ACHN (cell line): Measurements from ENCODE around the gene STAC2.
"Not testable (repeated sequence)": the region's sequence is repeated elsewhere in the genome, so short reads cannot be mapped to it uniquely, and the experiment has no call there.

Source experiments
- DNase-seq: peaks from one replicate; pipeline ENCODE4 v3.0.0-alpha.2; 2015
- in situ Hi-C: cut with HindIII; loops from 2 replicates; pipeline ENCODE4 v1.10.0; 2017; ENCODE audit warnings: low sequenced_read_pairs, low pct_ligation_motif_present, low pct_unique_long_range_greater_than_20kb

Gene STAC2

GRCh38 chr17:39225308-39225958 is at the start of gene STAC2:
STAC2 (minus strand) TSS chr17:39225945; CDS start chr17:39225502, 443 bp downstream.
- in situ Hi-C loops = no loop called here
- DNase-seq = no peak

DNA sequence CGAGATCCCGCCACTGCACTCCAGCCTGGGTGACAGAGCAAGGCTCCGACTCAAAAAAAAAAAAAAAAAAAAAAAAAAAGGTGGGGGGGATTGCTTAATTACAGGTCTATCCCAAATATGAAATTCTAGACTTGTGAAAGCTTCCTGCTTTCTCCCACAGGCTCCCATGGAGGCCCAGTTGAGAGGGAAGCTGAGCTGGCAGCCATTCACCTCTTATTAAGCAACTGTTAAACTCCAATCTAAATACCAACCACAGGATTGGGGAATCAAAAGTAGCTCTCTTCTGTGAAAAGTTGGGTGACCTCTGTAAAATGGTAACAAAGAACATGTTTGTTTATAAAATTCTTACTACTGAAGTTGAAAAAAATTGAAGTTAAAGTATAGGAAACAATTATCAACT is 45.8 kb upstream of the STAC2 start:
- in situ Hi-C loops = no loop called here
- no peak for DNase-seq

- in situ Hi-C loops = no loop called here
- DNase-seq = peak; percentile 43
These were observed 45.2 kb upstream of the STAC2 start for GRCh38 chr17:39270923-39271322.

GRCh38 chr17:39264119-39264518 is 38.4 kb upstream of the STAC2 start:
- no peak for DNase-seq
- in situ Hi-C loops = no loop called here

DNA sequence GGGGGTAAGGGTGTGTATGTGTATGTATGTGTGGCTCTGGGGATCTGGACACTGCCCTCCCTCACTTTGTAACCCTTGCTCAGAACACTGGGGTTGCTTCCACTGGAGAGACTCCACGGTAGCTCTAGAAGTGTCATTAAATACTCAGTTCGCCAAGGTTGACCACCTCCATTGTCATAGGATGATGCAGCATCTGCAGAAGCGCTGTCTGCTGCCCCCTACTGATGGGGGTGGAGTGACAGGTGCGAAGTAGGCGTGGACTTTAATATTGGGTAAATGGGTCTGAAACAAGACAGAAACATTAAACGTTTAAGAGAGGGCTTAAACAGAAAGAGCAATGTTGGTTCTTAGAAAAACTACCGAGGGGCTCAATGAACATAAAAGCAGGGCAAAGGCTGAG is 35.5 kb upstream of the STAC2 start:
- in situ Hi-C loops = no loop called here
- DNase-seq = no peak

GRCh38 chr17:39252788-39253460 is 27.2 kb upstream of the STAC2 start:
- no peak for DNase-seq
- in situ Hi-C loops = no loop called here

GRCh38 chr17:39251997-39252396 is 26.3 kb upstream of the STAC2 start:
- in situ Hi-C loops = no loop called here

DNA sequence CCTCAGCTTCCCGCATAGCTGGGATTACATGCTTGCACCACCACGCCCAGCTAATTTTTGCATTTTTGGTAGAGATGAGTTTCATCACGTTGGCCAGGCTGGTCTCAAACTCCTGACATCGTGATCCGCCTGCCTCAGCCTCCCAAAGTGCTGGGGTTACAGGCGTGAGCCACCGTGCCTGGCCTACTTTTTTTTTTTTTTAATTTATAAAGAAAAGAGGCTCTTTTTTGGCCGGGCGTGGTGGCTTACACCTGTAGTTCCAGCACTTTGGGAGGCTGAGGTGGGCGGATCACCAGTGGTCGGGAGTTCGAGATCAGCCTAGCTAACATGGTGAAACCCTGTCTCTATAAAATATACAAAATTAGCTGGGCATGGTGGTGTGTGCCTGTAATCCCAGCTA is 24.3 kb upstream of the STAC2 start:
- in situ Hi-C loops, DNase-seq: not testable (repeated sequence)

More at GRCh38 chr17:39251997-39252396, 26.3 kb upstream of the STAC2 start:
- no peak for DNase-seq

- DNase-seq = peak; percentile 24
- in situ Hi-C loops = no loop called here
These were observed 20.5 kb upstream of the STAC2 start for GRCh38 chr17:39246274-39246673.

GRCh38 chr17:39244600-39245570 is 19.1 kb upstream of the STAC2 start:
- in situ Hi-C loops = no loop called here

GRCh38 chr17:39244016-39244599 is 18.4 kb upstream of the STAC2 start:
- in situ Hi-C loops = no loop called here
- DNase-seq = no peak

More at GRCh38 chr17:39244600-39245570, 19.1 kb upstream of the STAC2 start:
- peak; percentile 83 for DNase-seq

GRCh38 chr17:39243155-39243554 is 17.4 kb upstream of the STAC2 start:
- DNase-seq = no peak
- in situ Hi-C loops = no loop called here

- in situ Hi-C loops = no loop called here
- no peak for DNase-seq
These were observed 14.9 kb upstream of the STAC2 start for GRCh38 chr17:39240631-39241030.

DNA sequence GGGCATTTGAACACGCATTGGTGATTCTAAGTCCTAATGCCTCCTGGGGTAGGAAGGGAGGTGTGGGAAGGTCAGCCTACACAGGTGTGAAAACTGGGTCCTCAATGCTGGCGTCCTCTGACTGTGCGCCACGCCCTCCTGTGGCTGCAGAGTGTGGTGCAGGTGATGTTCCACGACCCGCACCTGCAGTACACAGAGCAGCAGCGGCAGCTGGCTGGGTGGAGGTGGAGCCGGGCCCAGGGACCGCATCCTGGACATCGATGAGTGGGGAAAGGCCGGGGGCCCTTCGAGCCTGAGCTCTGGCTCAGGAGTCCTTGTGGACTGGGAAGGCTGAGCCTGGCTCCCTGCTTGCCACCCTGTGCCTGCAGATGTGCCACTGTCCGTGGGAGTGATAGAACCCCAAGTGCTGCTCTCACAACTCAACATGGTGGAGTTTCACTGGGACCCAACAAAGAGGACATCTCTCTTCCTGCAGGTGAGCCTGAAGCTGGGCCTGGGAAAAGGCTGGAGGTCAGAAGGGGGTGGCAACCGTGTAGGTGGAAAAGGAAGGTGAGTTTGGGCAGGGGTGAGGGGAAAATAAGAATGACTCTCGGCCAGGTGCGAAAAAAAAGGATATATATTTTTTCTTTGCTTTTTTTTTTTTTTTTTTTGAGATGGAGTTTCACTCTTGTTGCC is 14.0 kb upstream of the STAC2 start:
- peak; percentile 57 for DNase-seq
- in situ Hi-C loops = no loop called here

GRCh38 chr17:39238311-39238972 is 12.7 kb upstream of the STAC2 start:
- peak; percentile 76 for DNase-seq
- in situ Hi-C loops = no loop called here

DNA sequence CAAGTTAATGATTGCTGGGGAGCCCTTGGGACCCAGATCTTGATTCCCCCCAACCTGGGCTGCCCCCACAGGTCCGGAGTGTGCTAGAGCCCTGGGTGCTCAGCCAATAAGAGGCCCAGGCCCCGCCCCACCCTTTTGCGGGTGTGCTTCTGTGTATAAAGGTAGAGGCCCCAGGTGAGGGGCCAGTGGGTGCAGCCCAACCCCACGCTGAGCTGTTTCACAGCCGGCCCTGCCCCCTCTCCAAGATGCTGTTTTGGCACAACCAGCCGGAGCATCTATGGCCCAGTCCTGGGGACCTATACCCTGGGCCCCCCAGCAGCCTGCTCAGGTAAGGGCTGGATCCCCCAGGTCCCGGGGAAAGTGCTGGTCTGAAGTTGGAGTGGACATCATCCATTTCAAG is 11.8 kb upstream of the STAC2 start:
- in situ Hi-C loops = no loop called here
- no peak for DNase-seq

- no peak for DNase-seq
- in situ Hi-C loops = no loop called here
These were observed 11.3 kb upstream of the STAC2 start for GRCh38 chr17:39236981-39237441.

- DNase-seq = no peak
- in situ Hi-C loops = no loop called here
These were observed 10.7 kb upstream of the STAC2 start for GRCh38 chr17:39236450-39236927.
